Smooth muscle cell (in vitro differentiated cells): ENCODE data around the gene TRPC5OS. TPM values are rescaled to one million over a fixed set of nuclear protein-coding genes. Genes with fewer than 3 reads are reported as not detected.

ENCODE experiments used
- DNase-seq: peaks from one replicate; lab custom pipeline; 2025; ENCODE audit not compliant: unreplicated experiment; lab: John Stamatoyannopoulos, UW
- H2AFZ ChIP-seq: fragments of 200-600 bp; sonication (generic); 2 replicates; pipeline ENCODE4 v1.6.0; 2016; ENCODE audit warnings: antibody characterized with exemption, low read depth, mild to moderate bottlenecking
- H3F3A ChIP-seq: fragments of 200-600 bp; sonication (generic); 2 replicates; pipeline ENCODE4 v1.6.0; 2017; ENCODE audit warnings: antibody characterized with exemption, low read depth
- H3K27ac ChIP-seq: fragments of 200-600 bp; sonication (generic); 2 replicates; pipeline ENCODE4 v1.5.1; 2016; ENCODE audit warnings: low read depth, mild to moderate bottlenecking
- H3K27me3 ChIP-seq: fragments of 200-600 bp; sonication (generic); 2 replicates; pipeline ENCODE4 v1.6.1; 2016; ENCODE audit warnings: low read depth, mild to moderate bottlenecking
- H3K36me3 ChIP-seq: fragments of 200-600 bp; sonication (generic); 2 replicates; pipeline ENCODE4 v1.5.1; 2016; ENCODE audit warnings: low read depth
- H3K4me1 ChIP-seq: fragments of 200-600 bp; sonication (generic); 2 replicates; pipeline ENCODE4 v1.5.1; 2016; ENCODE audit warnings: low read depth
- H3K4me2 ChIP-seq: fragments of 200-600 bp; sonication (generic); 2 replicates; pipeline ENCODE4 v1.6.0; 2016; ENCODE audit warnings: mild to moderate bottlenecking
- H3K4me3 ChIP-seq: fragments of 200-600 bp; sonication (generic); 2 replicates; pipeline ENCODE4 v1.5.1; 2016; ENCODE audit warnings: mild to moderate bottlenecking
- H3K79me2 ChIP-seq: fragments of 200-600 bp; sonication (generic); 2 replicates; pipeline ENCODE4 v1.6.0; 2016; ENCODE audit warnings: low read depth, mild to moderate bottlenecking
- H3K9ac ChIP-seq: fragments of 200-600 bp; sonication (generic); 2 replicates; pipeline ENCODE4 v1.6.0; 2016; ENCODE audit warnings: low read depth
- H3K9me3 ChIP-seq: fragments of 200-600 bp; sonication (generic); replicated peaks from 2 replicates; pipeline ENCODE4 v1.5.1; 2016; ENCODE audit warnings: low read depth
- H4K20me1 ChIP-seq: fragments of 200-600 bp; sonication (generic); 2 replicates; pipeline ENCODE4 v1.6.0; 2016; ENCODE audit warnings: low read depth
- CTCF ChIP-seq: fragments of 200-600 bp; sonication (generic); IDR thresholded peaks from 2 replicates; pipeline ENCODE4 v1.5.1; 2017; ENCODE audit warnings: borderline replicate concordance, mild to moderate bottlenecking, antibody characterized with exemption; ENCODE audit not compliant: insufficient read depth, poor library complexity, severe bottlenecking
- WGBS: methylation state at CpG from one replicate; pipeline ENCODE4 v1.1.7; 2016; ENCODE audit warnings: low lambda C conversion rate; 5-methylcytosine and 5-hydroxymethylcytosine counted together
- polyA plus RNA-seq: library from polyadenylated mRNA; unstranded; fragments of >200 nt; fragmentation: Nextera tagmentation; extraction: Ambion mirVana; gene quantifications from 2 replicates; pipeline ENCODE4 v1.2.1, GENCODE V29; 2016
- total RNA-seq: library from RNA; depleted of rRNA; stranded (reverse); fragments of >200 nt; gene quantifications from 2 replicates; pipeline ENCODE4 v1.2.3, GENCODE V29; 2014

The TRPC5OS gene
- total and polyA plus RNA-seq, 2 experiments from 2014 or later: 0.45 TPM; not detected in 1

- Histone ChIP-seq H3K27me3 (no peaks in the 10 kb centered on the region), H3K4me2 (no peak overlapping the region), H3K79me2 (no peaks in the 10 kb centered on the region), H3K36me3 (no peaks in the 10 kb centered on the region), H3K4me3 (no peak overlapping the region), H4K20me1 (no peaks in the 10 kb centered on the region), H3K27ac (no peak overlapping the region), H3F3A (no peaks in the 10 kb centered on the region), H3K9ac (no peak overlapping the region), H3K4me1 (peaks cover 7% of the 10 kb centered on the region), H2AFZ (no peak overlapping the region), H3K9me3 (no peaks in the 10 kb centered on the region)
- DNase-seq: no peak
- 53% methylated on average over 3 of the region's 3 CpGs for WGBS
- TF ChIP-seq CTCF: no peak
These were observed 1.7 kb upstream of the TRPC5OS start for GRCh38 chrX:111874241-111874640.

GRCh38 chrX:111876646-111877045, 665 bp downstream of the TRPC5OS start:
- Histone ChIP-seq H3K27ac (no peak overlapping the region), H2AFZ (no peak overlapping the region), H3K9me3 (no peaks in the 10 kb centered on the region), H3K9ac (no peak overlapping the region), H3K4me3 (no peak overlapping the region), H3K4me2 (no peak overlapping the region), H3K4me1 (no peaks in the 10 kb centered on the region), H3K79me2 (no peaks in the 10 kb centered on the region), H4K20me1 (no peaks in the 10 kb centered on the region), H3K27me3 (no peaks in the 10 kb centered on the region), H3K36me3 (no peaks in the 10 kb centered on the region), H3F3A (no peaks in the 10 kb centered on the region)
- TF ChIP-seq CTCF: no peak
- 94% methylated on average over 3 of the region's 3 CpGs for WGBS
- no peak for DNase-seq

- H3K36me3 ChIP-seq: no peaks in the 10 kb centered on the region
- H3F3A ChIP-seq: no peaks in the 10 kb centered on the region
- H3K4me1 ChIP-seq: no peaks in the 10 kb centered on the region
- TF ChIP-seq CTCF: no peak
- no peak overlapping the region for H2AFZ ChIP-seq
- H4K20me1 ChIP-seq: no peaks in the 10 kb centered on the region
- H3K27me3 ChIP-seq: no peaks in the 10 kb centered on the region
- H3K4me2 ChIP-seq: no peak overlapping the region
- no peaks in the 10 kb centered on the region for H3K9me3 ChIP-seq
- H3K9ac ChIP-seq: no peak overlapping the region
- no peak overlapping the region for H3K27ac ChIP-seq
- H3K79me2 ChIP-seq: no peaks in the 10 kb centered on the region
- no peak overlapping the region for H3K4me3 ChIP-seq
- DNase-seq: no peak
- 91% methylated on average over 3 of the region's 3 CpGs for WGBS
These were observed 1.7 kb downstream of the TRPC5OS start for GRCh38 chrX:111877681-111878080.

- no peak overlapping the region for H3K27ac ChIP-seq
- WGBS: 100% methylated on average over 1 of the region's 1 CpG
- DNase-seq: no peak
- no peak overlapping the region for H2AFZ ChIP-seq
- no peaks in the 10 kb centered on the region for H4K20me1 ChIP-seq
- no peaks in the 10 kb centered on the region for H3K4me1 ChIP-seq
- TF ChIP-seq CTCF: no peak
- no peaks in the 10 kb centered on the region for H3F3A ChIP-seq
- H3K36me3 ChIP-seq: no peaks in the 10 kb centered on the region
- H3K79me2 ChIP-seq: no peaks in the 10 kb centered on the region
- H3K9ac ChIP-seq: no peak overlapping the region
- no peaks in the 10 kb centered on the region for H3K27me3 ChIP-seq
- no peak overlapping the region for H3K4me3 ChIP-seq
- H3K4me2 ChIP-seq: no peak overlapping the region
- no peaks in the 10 kb centered on the region for H3K9me3 ChIP-seq
These were observed 4.8 kb downstream of the TRPC5OS start for GRCh38 chrX:111880735-111881134.
